Superior temporal gyrus (tissue), 1 donor: ENCODE data around the gene BLOC1S1.

Source experiments
- DNase-seq: peaks from one replicate; pipeline ENCODE4 v3.0.0-alpha.2; 2016; ENCODE audit errors: extremely low spot score

BLOC1S1 gene

GRCh38 chr12:55694651-55695050 lies 21.2 kb upstream of the BLOC1S1 start:
- no peak for DNase-seq

- no peak for DNase-seq
These were observed 20.5 kb upstream of the BLOC1S1 start for GRCh38 chr12:55695349-55695748.

- DNase-seq = no peak
These were observed 19.7 kb upstream of the BLOC1S1 start for GRCh38 chr12:55696141-55696540.

- DNase-seq = no peak
These were observed 18.9 kb upstream of the BLOC1S1 start for GRCh38 chr12:55696796-55697462.

GRCh38 chr12:55697686-55698085 lies 18.2 kb upstream of the BLOC1S1 start:
- no peak for DNase-seq

- DNase-seq = no peak
These were observed 17.4 kb upstream of the BLOC1S1 start for GRCh38 chr12:55698241-55698955.

- no peak for DNase-seq
These were observed 16.9 kb upstream of the BLOC1S1 start for GRCh38 chr12:55698965-55699364.

- DNase-seq = no peak
These were observed 16.3 kb upstream of the BLOC1S1 start for GRCh38 chr12:55699471-55700055.

- DNase-seq = no peak
These were observed 15.4 kb upstream of the BLOC1S1 start for GRCh38 chr12:55700255-55701018.

- DNase-seq = no peak
These were observed 13.0 kb upstream of the BLOC1S1 start for GRCh38 chr12:55702861-55703260.

- DNase-seq = peak; percentile 6
These were observed 12.6 kb upstream of the BLOC1S1 start for GRCh38 chr12:55703288-55703687.

- peak; percentile 10 for DNase-seq
These were observed 11.7 kb upstream of the BLOC1S1 start for GRCh38 chr12:55703901-55704761.

- no peak for DNase-seq
These were observed 10.8 kb upstream of the BLOC1S1 start for GRCh38 chr12:55704824-55705718.

- no peak for DNase-seq
These were observed 10.0 kb upstream of the BLOC1S1 start for GRCh38 chr12:55705782-55706402.

- DNase-seq = no peak
These were observed 9.2 kb upstream of the BLOC1S1 start for GRCh38 chr12:55706568-55707218.

- no peak for DNase-seq
These were observed 8.6 kb upstream of the BLOC1S1 start for GRCh38 chr12:55707219-55707671.

- no peak for DNase-seq
These were observed 7.8 kb upstream of the BLOC1S1 start, which contains the start of gene ITGA7 for GRCh38 chr12:55707841-55708694. TSS of gene ITGA7 (minus strand) at chr12:55707904. CDS start at chr12:55707682, 222 bp downstream.

GRCh38 chr12:55708695-55709233 lies 7.1 kb upstream of the BLOC1S1 start:
- DNase-seq = no peak
